BLaER1 treated with 17β-estradiol and CSF1 and Interleukin-3, amounts not matched to agents 10 nM and 100 nM (cell line): ENCODE results near the gene NYAP2.
A peak's percentile ranks its signal among the peaks of the same experiment; 100 is the strongest.

Experiments
- H3K27ac ChIP-seq, 11 experiments: shearing (Covaris generic); formaldehyde crosslinking; 2 replicates each; pipeline ENCODE4 v1.8.1; 2022
- H3K27me3 ChIP-seq, 11 experiments: shearing (Covaris generic); formaldehyde crosslinking; 2 replicates each; pipeline ENCODE4 v1.8.1; 2022
- H3K36me3 ChIP-seq, 11 experiments: shearing (Covaris generic); formaldehyde crosslinking; 2 replicates each; pipeline ENCODE4 v1.8.1; 2022
- H3K4me1 ChIP-seq, 10 experiments: shearing (Covaris generic); formaldehyde crosslinking; 2 replicates each; pipeline ENCODE4 v1.8.1; 2022
- H3K4me2 ChIP-seq, 11 experiments: shearing (Covaris generic); formaldehyde crosslinking; 2 replicates each; pipeline ENCODE4 v1.8.1; 2022
- H3K4me3 ChIP-seq, 10 experiments: shearing (Covaris generic); formaldehyde crosslinking; 2 replicates each; pipeline ENCODE4 v1.8.1; 2022
- H3K9ac ChIP-seq, 11 experiments: shearing (Covaris generic); formaldehyde crosslinking; 2 replicates each; pipeline ENCODE4 v1.8.1; 2022
- H3K9me3 ChIP-seq, 11 experiments: shearing (Covaris generic); formaldehyde crosslinking; replicated peaks in 1 of 11; 2 replicates each; pipeline ENCODE4 v1.8.1; 2022
- H4K20me1 ChIP-seq, 11 experiments: shearing (Covaris generic); formaldehyde crosslinking; 2 replicates each; pipeline ENCODE4 v1.8.1; 2022
- Cebpa-rat ChIP-seq, 11 experiments: shearing (Covaris generic); IDR thresholded peaks; 2 replicates each; pipeline ENCODE4 v1.8.1; 2022

The NYAP2 gene

GRCh38 chr2:225612636-225613035, 213.1 kb downstream of the NYAP2 start:
- Histone ChIP-seq H3K9ac (no peak overlapping the region), H3K9me3 (0 out of 22 replicates have a peak, but pooled peaks cover 0 to 6% (median 0%) of the 10 kb centered on the region in 11 experiments), H3K27me3 (no peaks in the 10 kb centered on the region), H4K20me1 (no peaks in the 10 kb centered on the region), H3K4me1 (no peaks in the 10 kb centered on the region), H3K4me2 (no peak overlapping the region), H3K4me3 (no peak overlapping the region), H3K27ac (no peak overlapping the region), H3K36me3 (no peaks in the 10 kb centered on the region)
- no peak for TF ChIP-seq Cebpa-rat (IDR thresholded peaks at IDR 0.05)

GRCh38 chr2:225614915-225615314, 215.4 kb downstream of the NYAP2 start:
- Histone ChIP-seq H3K4me3 (no peak overlapping the region), H3K27me3 (no peaks in the 10 kb centered on the region), H3K9me3 (0 out of 22 replicates have a peak, but pooled peaks cover 0 to 6% (median 0%) of the 10 kb centered on the region in 11 experiments), H4K20me1 (no peaks in the 10 kb centered on the region), H3K36me3 (no peaks in the 10 kb centered on the region), H3K4me2 (no peak overlapping the region), H3K27ac (no peak overlapping the region), H3K9ac (no peak overlapping the region), H3K4me1 (no peaks in the 10 kb centered on the region)
- TF ChIP-seq Cebpa-rat (IDR thresholded peaks at IDR 0.05) = no peak

- H3K4me3 ChIP-seq = no peak overlapping the region
Observed at GRCh38 chr2:225615514-225615913, 216.0 kb downstream of the NYAP2 start.

GRCh38 chr2:225616372-225616771, 216.9 kb downstream of the NYAP2 start:
- Histone ChIP-seq H3K27me3 (no peaks in the 10 kb centered on the region), H3K27ac (no peak overlapping the region), H4K20me1 (no peaks in the 10 kb centered on the region), H3K9me3 (0 out of 22 replicates have a peak, but pooled peaks cover 0 to 6% (median 0%) of the 10 kb centered on the region in 11 experiments), H3K4me2 (no peak overlapping the region), H3K4me3 (no peak overlapping the region), H3K4me1 (no peaks in the 10 kb centered on the region), H3K9ac (no peak overlapping the region), H3K36me3 (no peaks in the 10 kb centered on the region)
- no peak for TF ChIP-seq Cebpa-rat (IDR thresholded peaks at IDR 0.05)

More at GRCh38 chr2:225615514-225615913, 216.0 kb downstream of the NYAP2 start:
- no peak overlapping the region for H3K27ac ChIP-seq
- no peaks in the 10 kb centered on the region for H3K4me1 ChIP-seq
- no peaks in the 10 kb centered on the region for H3K27me3 ChIP-seq
- H4K20me1 ChIP-seq = no peaks in the 10 kb centered on the region
- H3K4me2 ChIP-seq = no peak overlapping the region
- no peak overlapping the region for H3K9ac ChIP-seq
- 0 out of 22 replicates have a peak, but pooled peaks cover 0 to 6% (median 0%) of the 10 kb centered on the region in 11 experiments for H3K9me3 ChIP-seq
- H3K36me3 ChIP-seq = no peaks in the 10 kb centered on the region
- TF ChIP-seq Cebpa-rat (IDR thresholded peaks at IDR 0.05) = no peak

GRCh38 chr2:225616848-225617247, 217.3 kb downstream of the NYAP2 start:
- Histone ChIP-seq H3K27me3 (no peaks in the 10 kb centered on the region), H3K4me3 (no peak overlapping the region), H3K36me3 (no peaks in the 10 kb centered on the region), H3K9me3 (0 out of 22 replicates have a peak, but pooled peaks cover 0 to 6% (median 0%) of the 10 kb centered on the region in 11 experiments), H3K4me1 (no peaks in the 10 kb centered on the region), H4K20me1 (no peaks in the 10 kb centered on the region), H3K9ac (no peak overlapping the region), H3K4me2 (no peak overlapping the region), H3K27ac (no peak overlapping the region)
- TF ChIP-seq Cebpa-rat (IDR thresholded peaks at IDR 0.05) = no peak

- H3K4me3 ChIP-seq = no peak overlapping the region
- H3K27ac ChIP-seq = no peak overlapping the region
- H3K4me2 ChIP-seq = no peak overlapping the region
- H3K27me3 ChIP-seq = no peaks in the 10 kb centered on the region
- H3K9ac ChIP-seq = no peak overlapping the region
- H4K20me1 ChIP-seq = no peaks in the 10 kb centered on the region
- TF ChIP-seq Cebpa-rat (IDR thresholded peaks at IDR 0.05) = no peak
- H3K9me3 ChIP-seq = no peaks in the 10 kb centered on the region
- H3K36me3 ChIP-seq = no peaks in the 10 kb centered on the region
- H3K4me1 ChIP-seq = no peaks in the 10 kb centered on the region
Observed at GRCh38 chr2:225620227-225620626, 220.7 kb downstream of the NYAP2 start.

GRCh38 chr2:225630824-225631533, 231.5 kb downstream of the NYAP2 start:
- Histone ChIP-seq H3K4me3 (no peak overlapping the region), H3K27me3 (no peaks in the 10 kb centered on the region), H3K9ac (no peak overlapping the region), H3K4me2 (peak overlapping the region; percentile 27 to 62 (median 54); a peak in 21 of 22 replicates), H3K36me3 (no peaks in the 10 kb centered on the region), H4K20me1 (no peaks in the 10 kb centered on the region), H3K4me1 (peaks cover 19 to 27% (median 21%) of the 10 kb centered on the region in 10 experiments), H3K27ac (peak overlapping the region in 1 of 11 experiments; percentile 14; a peak in 1 of 22 replicates), H3K9me3 (no peaks in the 10 kb centered on the region; a peak in 1 of 22 replicates)
- no peak for TF ChIP-seq Cebpa-rat (IDR thresholded peaks at IDR 0.05)

- no peak overlapping the region for H3K27ac ChIP-seq
- no peaks in the 10 kb centered on the region for H3K27me3 ChIP-seq
- H3K36me3 ChIP-seq = no peaks in the 10 kb centered on the region
- TF ChIP-seq Cebpa-rat (IDR thresholded peaks at IDR 0.05) = no peak
- peaks cover 19 to 23% (median 20%) of the 10 kb centered on the region in 10 experiments for H3K4me1 ChIP-seq
- no peak overlapping the region for H3K9ac ChIP-seq
- no peak overlapping the region for H3K4me3 ChIP-seq
- no peaks in the 10 kb centered on the region; a peak in 1 of 22 replicates for H3K9me3 ChIP-seq
- no peaks in the 10 kb centered on the region for H4K20me1 ChIP-seq
- peak overlapping the region in 10 of 11 experiments; percentile 27 to 60 (median 54); a peak in 15 of 22 replicates for H3K4me2 ChIP-seq
Observed at GRCh38 chr2:225632351-225632750, 232.8 kb downstream of the NYAP2 start.

- Histone ChIP-seq H3K36me3 (no peaks in the 10 kb centered on the region), H3K4me3 (no peak overlapping the region), H3K27me3 (no peaks in the 10 kb centered on the region), H3K4me2 (no peak overlapping the region), H3K4me1 (peaks cover 7 to 9% (median 8%) of the 10 kb centered on the region in 10 experiments), H4K20me1 (no peaks in the 10 kb centered on the region), H3K9me3 (no peaks in the 10 kb centered on the region), H3K9ac (no peak overlapping the region), H3K27ac (no peak overlapping the region)
- no peak for TF ChIP-seq Cebpa-rat (IDR thresholded peaks at IDR 0.05)
Observed at GRCh38 chr2:225636558-225636957, 237.0 kb downstream of the NYAP2 start.

- no peak overlapping the region for H3K4me3 ChIP-seq
- no peak overlapping the region for H3K9ac ChIP-seq
- H4K20me1 ChIP-seq = no peaks in the 10 kb centered on the region
- no peaks in the 10 kb centered on the region for H3K27me3 ChIP-seq
- H3K36me3 ChIP-seq = no peaks in the 10 kb centered on the region
- TF ChIP-seq Cebpa-rat (IDR thresholded peaks at IDR 0.05) = peak in 2 of 11 experiments; percentile 13 to 33; a peak in 1 of 22 replicates
- no peak overlapping the region for H3K27ac ChIP-seq
- H3K9me3 ChIP-seq = no peaks in the 10 kb centered on the region
- peaks cover 0 to 2% (median under 1%) of the 10 kb centered on the region in 10 experiments; a peak in 8 of 20 replicates for H3K4me1 ChIP-seq
- H3K4me2 ChIP-seq = peak overlapping the region in 1 of 11 experiments; percentile 12; a peak in 1 of 22 replicates
Observed at GRCh38 chr2:225637259-225637658, 237.7 kb downstream of the NYAP2 start.
